Liver (tissue), 3 donors: ENCODE results near the gene MTMR12.
"Not testable (repeated sequence)": the region's sequence is repeated elsewhere in the genome, so short reads cannot be mapped to it uniquely, and the experiment has no call there.

Experiments
- CTCF ChIP-seq: fragments of 150-350 bp; IDR thresholded peaks from 2 replicates; pipeline ENCODE4 v1.5.1; 2017; ENCODE audit warnings: improper control_type of control experiment, low read depth, low read length; ENCODE audit not compliant: missing input control
- EGR1 ChIP-seq, 2 donors: IDR thresholded peaks; 2 replicates each; pipeline ENCODE4 v1.6.1; 2016 to 2018; ENCODE audit warnings: antibody characterized with exemption in 2 of 2, low read depth in 2 of 2
- FOXA1 ChIP-seq: IDR thresholded peaks from 2 replicates; pipeline ENCODE4 v1.6.1; 2016; ENCODE audit warnings: antibody characterized with exemption
- TAF1 ChIP-seq: conservative IDR thresholded peaks from 2 replicates; pipeline ENCODE4 v1.6.1; 2016; ENCODE audit warnings: antibody characterized with exemption, mild to moderate bottlenecking
- TF ChIP-seq, protein P1 (sequence below): IDR thresholded peaks from 2 replicates; pipeline ENCODE4 v1.6.1; 2016; ENCODE audit warnings: antibody characterized with exemption, mild to moderate bottlenecking
- TF ChIP-seq, protein P2 (sequence below): IDR thresholded peaks from 2 replicates; pipeline ENCODE4 v1.6.1; 2016; ENCODE audit warnings: antibody characterized with exemption
- donor health status: healthy.
- donor health status: healthy.

DNA sequence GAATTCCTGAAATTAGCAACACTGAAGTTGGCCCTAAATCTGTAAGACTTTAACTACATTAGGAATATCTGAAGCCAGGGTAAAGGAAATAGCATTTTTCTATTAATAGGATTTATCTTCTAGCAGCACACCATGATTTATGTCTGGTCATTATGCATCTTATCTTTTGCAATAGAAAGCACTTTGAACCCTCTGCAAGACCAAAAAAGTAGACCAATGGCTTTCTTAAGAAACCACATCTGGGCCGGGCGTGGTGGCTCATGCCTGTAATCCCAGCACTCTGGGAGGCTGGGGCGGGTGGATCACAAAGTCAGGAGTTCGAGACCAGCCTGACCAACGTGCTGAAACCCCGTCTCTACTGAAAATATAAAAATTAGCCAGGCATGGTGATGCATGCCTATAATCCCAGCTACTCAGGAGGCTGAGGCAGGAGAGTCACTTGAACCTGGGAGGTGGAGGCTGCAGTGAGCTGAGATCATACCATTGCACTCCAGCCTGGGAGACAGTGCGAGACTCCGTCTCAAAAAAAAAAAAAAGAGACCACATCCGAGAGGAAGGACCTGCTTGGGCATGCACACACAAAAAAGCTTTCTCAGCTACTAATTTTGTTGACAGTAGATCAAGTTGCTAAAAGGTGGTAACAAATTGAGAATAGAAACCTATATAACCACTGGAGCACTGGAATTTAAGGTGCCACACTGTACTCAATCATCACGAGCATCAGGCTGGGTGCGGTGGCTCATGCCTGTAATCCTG lies 31.2 kb downstream of the MTMR12 start:
- not testable (repeated sequence) for TF ChIP-seq CTCF; TAF1; EGR1 (IDR thresholded peaks at IDR 0.05; ENCODE audit: low read depth in 2 of 2); FOXA1
- TF ChIP-seq, protein P1, sequence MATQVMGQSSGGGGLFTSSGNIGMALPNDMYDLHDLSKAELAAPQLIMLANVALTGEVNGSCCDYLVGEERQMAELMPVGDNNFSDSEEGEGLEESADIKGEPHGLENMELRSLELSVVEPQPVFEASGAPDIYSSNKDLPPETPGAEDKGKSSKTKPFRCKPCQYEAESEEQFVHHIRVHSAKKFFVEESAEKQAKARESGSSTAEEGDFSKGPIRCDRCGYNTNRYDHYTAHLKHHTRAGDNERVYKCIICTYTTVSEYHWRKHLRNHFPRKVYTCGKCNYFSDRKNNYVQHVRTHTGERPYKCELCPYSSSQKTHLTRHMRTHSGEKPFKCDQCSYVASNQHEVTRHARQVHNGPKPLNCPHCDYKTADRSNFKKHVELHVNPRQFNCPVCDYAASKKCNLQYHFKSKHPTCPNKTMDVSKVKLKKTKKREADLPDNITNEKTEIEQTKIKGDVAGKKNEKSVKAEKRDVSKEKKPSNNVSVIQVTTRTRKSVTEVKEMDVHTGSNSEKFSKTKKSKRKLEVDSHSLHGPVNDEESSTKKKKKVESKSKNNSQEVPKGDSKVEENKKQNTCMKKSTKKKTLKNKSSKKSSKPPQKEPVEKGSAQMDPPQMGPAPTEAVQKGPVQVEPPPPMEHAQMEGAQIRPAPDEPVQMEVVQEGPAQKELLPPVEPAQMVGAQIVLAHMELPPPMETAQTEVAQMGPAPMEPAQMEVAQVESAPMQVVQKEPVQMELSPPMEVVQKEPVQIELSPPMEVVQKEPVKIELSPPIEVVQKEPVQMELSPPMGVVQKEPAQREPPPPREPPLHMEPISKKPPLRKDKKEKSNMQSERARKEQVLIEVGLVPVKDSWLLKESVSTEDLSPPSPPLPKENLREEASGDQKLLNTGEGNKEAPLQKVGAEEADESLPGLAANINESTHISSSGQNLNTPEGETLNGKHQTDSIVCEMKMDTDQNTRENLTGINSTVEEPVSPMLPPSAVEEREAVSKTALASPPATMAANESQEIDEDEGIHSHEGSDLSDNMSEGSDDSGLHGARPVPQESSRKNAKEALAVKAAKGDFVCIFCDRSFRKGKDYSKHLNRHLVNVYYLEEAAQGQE = not testable (repeated sequence)
- TF ChIP-seq, protein P2, sequence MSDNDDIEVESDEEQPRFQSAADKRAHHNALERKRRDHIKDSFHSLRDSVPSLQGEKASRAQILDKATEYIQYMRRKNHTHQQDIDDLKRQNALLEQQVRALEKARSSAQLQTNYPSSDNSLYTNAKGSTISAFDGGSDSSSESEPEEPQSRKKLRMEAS = not testable (repeated sequence)
